Measurements from ENCODE around the gene IWS1.

The IWS1 gene

GRCh38 chr2:127486247-127487058 lies 39.8 kb downstream of the IWS1 start:
- no peak for DNase-seq

- DNase-seq, result no peak
Measured at GRCh38 chr2:127485694-127486071, 40.6 kb downstream of the IWS1 start.

GRCh38 chr2:127485051-127485693 lies 41.1 kb downstream of the IWS1 start:
- DNase-seq, result no peak

GRCh38 chr2:127482031-127482430 lies 44.3 kb downstream of the IWS1 start:
- no peak for DNase-seq

GRCh38 chr2:127479866-127480743 lies 46.2 kb downstream of the IWS1 start:
- no peak for DNase-seq

GRCh38 chr2:127479219-127479825 lies 47.0 kb downstream of the IWS1 start:
- peak; percentile 33 to 39 for DNase-seq

- DNase-seq, result no peak
Measured at GRCh38 chr2:127475788-127476187, 50.5 kb downstream of the IWS1 start.

- no peak for DNase-seq
Measured at GRCh38 chr2:127472268-127472667, 54.0 kb downstream of the IWS1 start.

- DNase-seq, result no peak
Measured at GRCh38 chr2:127471286-127471988, 54.9 kb downstream of the IWS1 start.

GRCh38 chr2:127469974-127470373 lies 56.3 kb downstream of the IWS1 start:
- DNase-seq, result no peak

GRCh38 chr2:127469051-127469450 lies 57.2 kb downstream of the IWS1 start:
- DNase-seq, result no peak

GRCh38 chr2:127465258-127465657 lies 61.0 kb downstream of the IWS1 start:
- no peak for DNase-seq

- DNase-seq, result no peak
Measured at GRCh38 chr2:127464470-127465257, 61.6 kb downstream of the IWS1 start.

GRCh38 chr2:127463155-127463991 lies 62.9 kb downstream of the IWS1 start:
- no peak for DNase-seq

GRCh38 chr2:127462461-127462860 lies 63.8 kb downstream of the IWS1 start:
- no peak for DNase-seq

GRCh38 chr2:127456960-127457359 lies 69.3 kb downstream of the IWS1 start:
- DNase-seq, result no peak

GRCh38 chr2:127455566-127456493 lies 70.5 kb downstream of the IWS1 start:
- no peak for DNase-seq

- no peak for DNase-seq
Measured at GRCh38 chr2:127454595-127455565, 71.4 kb downstream of the IWS1 start.
